Breast epithelium (tissue), 4 donors: ENCODE measurements around the gene WIPF2. TPM values are rescaled to one million over a fixed set of nuclear protein-coding genes. Genes with fewer than 3 reads are reported as not detected.
"Not testable (repeated sequence)": the region's sequence is repeated elsewhere in the genome, so short reads cannot be mapped to it uniquely, and the experiment has no call there.

Source experiments
- DNase-seq, 2 donors: peaks; one replicate each; pipeline ENCODE4 v3.0.0-alpha.2; 2019; ENCODE audit warnings: low spot score in 2 of 2
- H3K27ac ChIP-seq, 2 donors: fragments of 200-600 bp; sonication (generic) in 1 of 2; one replicate each; pipeline ENCODE4 v1.5.1; 2016 to 2019; ENCODE audit warnings: mild to moderate bottlenecking in 1 of 2
- H3K27me3 ChIP-seq, 2 donors: fragments of 200-600 bp; sonication (generic) in 1 of 2; one replicate each; pipeline versions ENCODE4 v1.5.1 to v1.6.0; 2017 to 2019; ENCODE audit warnings: control low read depth in 1 of 2, mild to moderate bottlenecking in 1 of 2
- H3K36me3 ChIP-seq: fragments of 200-600 bp; one replicate; pipeline ENCODE4 v1.5.1; 2019
- H3K4me1 ChIP-seq, 2 donors: fragments of 200-600 bp; sonication (generic); one replicate each; pipeline ENCODE4 v1.5.1; 2016 to 2019; ENCODE audit warnings: control low read depth in 1 of 2
- H3K4me3 ChIP-seq, 3 donors: fragments of 200-600 bp; sonication (generic); 1 replicate in 2 of 3; 2 replicates in 1 of 3; pipeline ENCODE4 v1.5.1; 2016 to 2019; ENCODE audit warnings: mild to moderate bottlenecking in 3 of 3, moderate library complexity in 2 of 3
- H3K9me3 ChIP-seq, 2 donors: fragments of 200-600 bp; sonication (generic) in 1 of 2; one replicate each; pipeline ENCODE4 v1.5.1; 2016 to 2019; ENCODE audit warnings: control low read depth in 1 of 2
- CTCF ChIP-seq, 3 donors: fragments of 450-650 bp; IDR thresholded peaks; one replicate each; pipeline ENCODE4 v1.5.1; 2016 to 2017; ENCODE audit warnings: antibody characterized with exemption in 3 of 3, mild to moderate bottlenecking in 3 of 3, moderate library complexity in 3 of 3
- POLR2A ChIP-seq: fragments of 450-650 bp; IDR thresholded peaks from one replicate; pipeline ENCODE4 v1.6.1; 2016; ENCODE audit warnings: antibody characterized with exemption, mild to moderate bottlenecking, moderate library complexity
- POLR2AphosphoS5 ChIP-seq, 3 donors: sonication (generic); formaldehyde crosslinking; IDR thresholded peaks; one replicate each; pipeline ENCODE4 v1.6.1; 2017; ENCODE audit warnings: antibody characterized with exemption in 3 of 3
- intact Hi-C: fragments of 100-400 bp; cut with DNase I; formaldehyde crosslinking; loops from one replicate; pipeline ENCODE4 v1.15.1; 2023; ENCODE audit warnings: low total_unique reads
- total RNA-seq, 3 donors: library from RNA; depleted of rRNA; stranded (reverse); fragments of >200 nt; gene quantifications; one replicate each; pipeline ENCODE4 v1.1.0, GENCODE V29; 2016

The WIPF2 gene
- total RNA-seq, 3 donors from 2014 or later, result 8.2 to 12.9 (median 10.8) TPM

DNA sequence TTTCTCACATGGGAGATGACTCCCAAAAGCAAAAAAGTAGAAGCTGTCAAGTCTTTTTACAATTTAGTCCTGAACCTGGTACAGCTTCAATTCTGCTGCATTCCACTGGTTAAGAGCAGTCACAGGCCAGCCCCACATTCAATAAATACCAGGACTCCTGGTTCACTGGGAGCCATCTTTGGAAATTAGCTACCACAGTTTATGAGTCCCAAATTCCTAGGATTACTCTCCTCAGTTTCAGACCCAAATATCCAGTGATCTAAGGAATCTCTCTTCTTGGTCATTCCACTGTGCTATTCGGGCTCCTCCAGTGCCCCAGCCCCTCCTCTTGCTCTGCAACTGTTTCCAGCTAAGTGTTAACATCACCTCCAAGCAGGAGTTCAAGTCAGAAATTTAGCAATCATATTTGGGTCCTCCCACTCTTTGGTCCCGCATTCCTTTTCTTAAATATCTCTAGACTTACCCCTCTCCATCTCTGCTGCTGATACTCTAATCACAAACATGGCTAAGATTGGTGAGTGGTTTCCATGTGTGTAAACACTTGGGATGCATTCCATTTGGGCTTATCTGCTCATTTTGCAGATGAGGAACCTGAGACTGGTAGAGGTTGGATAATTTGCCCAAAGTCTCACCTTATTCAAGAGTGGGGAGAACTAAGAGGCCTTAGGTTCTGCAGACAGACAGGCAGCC, 9.6 kb upstream of the WIPF2 start:
- intact Hi-C loops, result no loop called here
- H3K4me1 ChIP-seq, result no peaks in the 10 kb centered on the region
- no peak for DNase-seq
- no peak overlapping the region for H3K4me3 ChIP-seq
- H3K27ac ChIP-seq, result no peak overlapping the region
- H3K9me3 ChIP-seq, result no peaks in the 10 kb centered on the region
- H3K27me3 ChIP-seq, result no peaks in the 10 kb centered on the region
- TF ChIP-seq POLR2A (no peak), CTCF (IDR thresholded peaks at IDR 0.05) (no peak), POLR2AphosphoS5 (IDR thresholded peaks at IDR 0.05) (no peak)
- no peaks in the 10 kb centered on the region for H3K36me3 ChIP-seq

DNA sequence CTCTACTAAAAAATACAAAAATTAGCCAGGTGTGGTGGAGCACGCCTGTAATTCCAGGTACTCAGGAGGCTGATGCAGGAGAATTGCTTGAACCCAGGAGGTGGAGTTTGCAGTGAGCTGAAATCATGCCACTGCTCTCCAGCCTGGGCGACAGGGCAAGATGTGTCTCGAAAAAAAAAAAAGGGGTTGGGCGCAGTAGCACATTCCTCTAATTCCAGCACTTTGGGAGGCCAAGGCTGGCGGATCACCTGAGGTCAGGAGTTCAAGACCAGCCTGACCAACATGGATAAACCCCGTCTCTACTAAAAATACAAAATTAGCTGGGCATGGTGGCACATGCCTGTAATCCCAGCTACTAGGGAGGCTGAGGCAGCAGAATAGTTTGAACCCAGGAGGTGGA, 5.2 kb upstream of the WIPF2 start:
- intact Hi-C loops, H3K9me3 ChIP-seq, H3K4me1 ChIP-seq, H3K36me3 ChIP-seq, DNase-seq, H3K27me3 ChIP-seq, H3K27ac ChIP-seq, H3K4me3 ChIP-seq: not testable (repeated sequence)

DNA sequence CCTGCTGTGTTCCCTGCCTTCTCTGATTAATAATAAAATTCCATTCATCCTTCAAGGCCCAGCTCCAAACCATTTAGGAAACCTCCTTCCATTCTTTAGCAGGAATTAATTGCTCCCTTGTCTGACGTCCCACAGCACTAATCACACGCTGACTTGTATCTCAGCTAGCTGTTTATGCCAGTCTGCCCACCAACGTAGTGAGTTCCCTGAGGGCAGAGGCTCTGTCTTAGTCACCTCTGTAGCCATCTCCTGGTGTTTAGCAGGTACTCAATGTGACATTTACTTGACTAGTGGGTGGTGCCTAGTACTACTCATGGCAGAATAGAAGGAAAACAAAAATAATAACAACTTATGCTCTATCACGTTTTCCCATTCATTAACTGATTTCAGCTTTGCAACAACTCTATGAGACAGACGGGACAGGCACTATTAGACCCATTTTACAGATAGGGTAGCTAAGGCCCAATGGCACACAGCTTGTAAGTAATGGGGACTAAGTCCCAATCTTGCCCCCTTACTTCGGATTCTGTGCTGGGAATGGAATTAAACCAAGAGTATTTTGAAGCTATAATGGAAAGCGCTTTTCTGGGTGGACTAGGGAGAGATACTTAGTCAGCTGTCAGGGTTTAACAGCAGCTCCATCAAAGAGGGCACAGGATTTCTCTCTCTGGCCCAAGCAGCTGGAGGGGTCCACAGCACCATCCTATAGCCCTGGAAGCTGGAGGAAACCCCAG, 931 bp upstream of the WIPF2 start:
- peak overlapping the region; percentile 89 to 98 for H3K27ac ChIP-seq
- DNase-seq, result no peak

GRCh38 chr17:40219594-40220338, 662 bp downstream of the WIPF2 start:
- Histone ChIP-seq H3K36me3 (no peaks in the 10 kb centered on the region), H3K4me3 (peak overlapping the region; percentile 67 to 91 (median 75)), H3K4me1 (peaks cover 0 to 9% of the 10 kb centered on the region in 2 donors), H3K27ac (peak overlapping the region; percentile 89 to 98), H3K9me3 (no peaks in the 10 kb centered on the region), H3K27me3 (no peaks in the 10 kb centered on the region)
- no peak for TF ChIP-seq POLR2A
- TF ChIP-seq POLR2AphosphoS5 (IDR thresholded peaks at IDR 0.05), result no peak
- no peak for TF ChIP-seq CTCF (IDR thresholded peaks at IDR 0.05)
- DNase-seq, result peak in 1 of 2 donors; percentile 37
- intact Hi-C loops, result no loop called here

More for the DNA sequence above, 931 bp upstream of the WIPF2 start:
- no peaks in the 10 kb centered on the region for H3K9me3 ChIP-seq
- no peaks in the 10 kb centered on the region for H3K36me3 ChIP-seq
- H3K4me3 ChIP-seq, result peak overlapping the region in 2 of 3 donors; percentile 67 to 91
- no peak for TF ChIP-seq POLR2A
- TF ChIP-seq CTCF (IDR thresholded peaks at IDR 0.05), result no peak
- no peak for TF ChIP-seq POLR2AphosphoS5 (IDR thresholded peaks at IDR 0.05)
- peaks cover 0 to 9% of the 10 kb centered on the region in 2 donors for H3K4me1 ChIP-seq
- no peaks in the 10 kb centered on the region for H3K27me3 ChIP-seq
- intact Hi-C loops, result no loop called here

GRCh38 chr17:40224718-40225550, 5.8 kb downstream of the WIPF2 start:
- peak overlapping the region; percentile 2 to 29 for H3K27ac ChIP-seq
- H3K4me3 ChIP-seq, result no peak overlapping the region
- no peaks in the 10 kb centered on the region for H3K36me3 ChIP-seq
- H3K4me1 ChIP-seq, result peaks cover 0 to 9% of the 10 kb centered on the region in 2 donors
- no peaks in the 10 kb centered on the region for H3K27me3 ChIP-seq
- TF ChIP-seq POLR2AphosphoS5 (IDR thresholded peaks at IDR 0.05) (no peak), POLR2A (no peak), CTCF (IDR thresholded peaks at IDR 0.05) (no peak)
- H3K9me3 ChIP-seq, result no peaks in the 10 kb centered on the region
- intact Hi-C loops, result no loop called here
- DNase-seq, result no peak

DNA sequence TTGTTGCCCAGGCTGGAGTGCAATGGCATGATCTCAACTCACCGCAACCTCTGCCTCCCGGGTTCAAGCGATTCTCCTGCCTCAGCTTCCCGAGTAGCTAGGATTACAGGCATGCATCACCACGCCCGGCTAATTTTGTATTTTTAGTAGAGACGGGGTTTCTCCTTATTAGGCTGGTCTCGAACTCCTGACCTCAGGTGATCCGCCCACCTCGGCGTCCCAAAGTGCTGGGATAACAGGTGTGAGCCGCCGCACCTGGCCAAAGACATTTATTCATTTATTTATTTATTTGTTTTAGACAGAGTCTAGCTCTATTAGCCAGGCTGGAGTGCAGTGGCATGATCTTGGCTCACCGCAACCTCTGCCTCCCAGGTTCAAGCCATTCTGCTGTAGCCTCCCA, 10.0 kb downstream of the WIPF2 start:
- H3K4me1 ChIP-seq, result not testable (repeated sequence)

More for the DNA sequence above, 10.0 kb downstream of the WIPF2 start:
- H3K27me3 ChIP-seq, DNase-seq, H3K4me3 ChIP-seq, H3K27ac ChIP-seq, H3K9me3 ChIP-seq, intact Hi-C loops, H3K36me3 ChIP-seq: not testable (repeated sequence)
